Fibroblast of lung (primary cell): ENCODE measurements around the gene POLR1D. TPM values are rescaled to one million over a fixed set of nuclear protein-coding genes. Genes with fewer than 3 reads are reported as not detected.
A peak's percentile ranks its signal among the peaks of the same experiment; 100 is the strongest.

Experiments
- DNase-seq, 2 donors: peaks; one replicate each; pipeline versions ENCODE4 v3.0.0 to v3.0.0-alpha.2; 2010; ENCODE audit warnings: low read depth in 2 of 2
- H2AFZ ChIP-seq: 2 replicates; pipeline ENCODE4 v1.5.1; 2012; ENCODE audit warnings: low read length, control low read depth, inconsistent platforms
- H3K27ac ChIP-seq: 2 replicates; pipeline ENCODE4 v1.5.1; 2011; ENCODE audit warnings: low read length, control low read depth; ENCODE audit not compliant: insufficient read depth
- H3K27me3 ChIP-seq: 2 replicates; pipeline ENCODE4 v1.5.1; 2011; ENCODE audit warnings: mild to moderate bottlenecking, low read length; ENCODE audit not compliant: control insufficient read depth, insufficient read depth
- H3K36me3 ChIP-seq: 2 replicates; pipeline ENCODE4 v1.5.1; 2011; ENCODE audit warnings: low read length; ENCODE audit not compliant: control insufficient read depth, insufficient read depth
- H3K4me1 ChIP-seq: 2 replicates; pipeline ENCODE4 v1.5.1; 2011; ENCODE audit warnings: low read length; ENCODE audit not compliant: control insufficient read depth, insufficient read depth; ENCODE audit errors: extremely low read depth
- H3K4me2 ChIP-seq: 2 replicates; pipeline ENCODE4 v1.5.1; 2011; ENCODE audit warnings: low read length, control low read depth; ENCODE audit not compliant: insufficient read depth; ENCODE audit errors: extremely low read depth
- H3K4me3 ChIP-seq, 4 experiments: fragments of 200-600 bp in 1 of 4; sonication (generic) in 1 of 4; replicated peaks in 1 of 4; 2 replicates each; pipeline ENCODE4 v1.5.1; 2011 to 2016; ENCODE audit warnings: low read length in 4 of 4, low read depth in 3 of 4, mild to moderate bottlenecking in 3 of 4, control low read depth in 2 of 4, inconsistent platforms in 1 of 4, mixed read lengths in 1 of 4; ENCODE audit not compliant: insufficient read depth in 1 of 4; ENCODE audit errors: control extremely low read depth in 1 of 4
- H3K79me2 ChIP-seq: 2 replicates; pipeline ENCODE4 v1.5.1; 2012; ENCODE audit warnings: mild to moderate bottlenecking, low read length, inconsistent platforms; ENCODE audit not compliant: control insufficient read depth, insufficient read depth
- H3K9ac ChIP-seq: 2 replicates; pipeline ENCODE4 v1.5.1; 2011; ENCODE audit warnings: mild to moderate bottlenecking, low read length, control low read depth; ENCODE audit not compliant: insufficient read depth
- H3K9me3 ChIP-seq: 2 replicates; pipeline ENCODE4 v1.5.1; 2012; ENCODE audit warnings: low read depth, low read length; ENCODE audit not compliant: control insufficient read depth, insufficient read depth
- H4K20me1 ChIP-seq: 2 replicates; pipeline ENCODE4 v1.5.1; 2011; ENCODE audit warnings: low read length; ENCODE audit not compliant: control insufficient read depth, insufficient read depth; ENCODE audit errors: extremely low read depth
- CTCF ChIP-seq, 2 donors: IDR thresholded peaks in 1 of 2; conservative IDR thresholded peaks in 1 of 2; 1 replicate in 1 of 2; 2 replicates in 1 of 2; pipeline ENCODE4 v1.5.1; 2011 to 2012; ENCODE audit warnings: low read length in 2 of 2, control low read depth in 1 of 2, inconsistent platforms in 1 of 2, low read depth in 1 of 2, mild to moderate bottlenecking in 1 of 2
- EZH2 ChIP-seq: IDR thresholded peaks from 2 replicates; pipeline ENCODE4 v1.5.1; 2012; ENCODE audit warnings: low read length, control low read depth, mild to moderate bottlenecking; ENCODE audit errors: missing control alignments
- polyA minus RNA-seq: library from RNA; depleted of rRNA, polyadenylated mRNA; stranded (reverse); fragments of >200 nt; gene quantifications from 2 replicates; pipeline ENCODE4 v1.2.3, GENCODE V29; 2011; ENCODE audit warnings: low replicate concordance
- polyA plus RNA-seq, 2 donors: library from polyadenylated mRNA; depleted of rRNA in 1 of 2; stranded (reverse) in 1 of 2; unstranded in 1 of 2; fragments of >200 nt; gene quantifications; 2 replicates each; pipeline ENCODE4 v1.2.1, GENCODE V29; 2011 to 2012; ENCODE audit warnings: missing spikeins in 1 of 2
- total RNA-seq: library from RNA; depleted of rRNA; stranded (reverse); fragments of >200 nt; gene quantifications from 2 replicates; pipeline ENCODE4 v1.2.1, GENCODE V29; 2014

Gene POLR1D
- total RNA-seq (84.6 and 110 TPM in 2 replicates), polyA plus RNA-seq (96.0 and 99.6 TPM in 2 replicates), polyA minus RNA-seq (11.7 and 16.7 TPM in 2 replicates)
- polyA plus RNA-seq (2012): 92.0 and 93.4 TPM in 2 replicates

- Histone ChIP-seq H3K9ac (peak within 1 kb of the TSS; percentile 80), H3K4me2 (peak within 1 kb of the TSS; percentile 93), H3K36me3 (peaks cover 2% of the 10 kb centered on the region), H3K27me3 (no peaks in the 10 kb centered on the region), H3K79me2 (peaks cover 40% of the 10 kb centered on the region), H4K20me1 (no peaks in the 10 kb centered on the region), H3K9me3 (no peaks in the 10 kb centered on the region), H3K27ac (peak within 1 kb of the TSS; percentile 73), H3K4me3 (peak within 1 kb of the TSS; percentile 76 to 93 (median 82)), H3K4me1 (peaks cover 3% of the 10 kb centered on the region), H2AFZ (peak within 1 kb of the TSS; percentile 83)
- no peak for TF ChIP-seq CTCF (conservative IDR thresholded peaks at IDR 0.05 in 1 of 2, IDR thresholded peaks at IDR 0.05 in 1 of 2; ENCODE audit: low read depth in 1 of 2, low read length in 2 of 2)
- TF ChIP-seq EZH2: no peak
- DNase-seq: peak; percentile 63 to 68
Observed at GRCh38 chr13:27621366-27622101, at the start of gene POLR1D. Gene POLR1D (plus strand): TSS chr13:27621892. CDS start chr13:27621984, 92 bp downstream.

- H3K4me2 ChIP-seq: no peak overlapping the region
Observed at GRCh38 chr13:27572234-27572901, 49.3 kb upstream of the POLR1D start.

More at GRCh38 chr13:27572234-27572901, 49.3 kb upstream of the POLR1D start:
- no peaks in the 10 kb centered on the region for H3K4me1 ChIP-seq
- H3K4me3 ChIP-seq: no peak overlapping the region
- no peaks in the 10 kb centered on the region for H3K9me3 ChIP-seq
- DNase-seq: no peak
- no peak for TF ChIP-seq EZH2
- TF ChIP-seq CTCF (conservative IDR thresholded peaks at IDR 0.05 in 1 of 2, IDR thresholded peaks at IDR 0.05 in 1 of 2; ENCODE audit: low read depth in 1 of 2, low read length in 2 of 2): no peak
- no peaks in the 10 kb centered on the region for H4K20me1 ChIP-seq
- no peak overlapping the region for H3K27ac ChIP-seq
- H3K27me3 ChIP-seq: no peaks in the 10 kb centered on the region
- H2AFZ ChIP-seq: no peak overlapping the region
- no peaks in the 10 kb centered on the region for H3K36me3 ChIP-seq
- H3K9ac ChIP-seq: no peak overlapping the region
- H3K79me2 ChIP-seq: no peaks in the 10 kb centered on the region
